Panc1 (cell line): ENCODE results near the gene RUNX1.

Source experiments
- POLR2AphosphoS5 ChIP-seq: IDR thresholded peaks from 2 replicates; pipeline ENCODE4 v1.6.1; 2012; ENCODE audit warnings: mild to moderate bottlenecking, low read depth, low read length, moderate library complexity
- TF ChIP-seq, protein P1 (sequence below): fragments of 450-650 bp; IDR thresholded peaks from 2 replicates; pipeline ENCODE4 v1.5.1; 2017; ENCODE audit warnings: mild to moderate bottlenecking

DNA sequence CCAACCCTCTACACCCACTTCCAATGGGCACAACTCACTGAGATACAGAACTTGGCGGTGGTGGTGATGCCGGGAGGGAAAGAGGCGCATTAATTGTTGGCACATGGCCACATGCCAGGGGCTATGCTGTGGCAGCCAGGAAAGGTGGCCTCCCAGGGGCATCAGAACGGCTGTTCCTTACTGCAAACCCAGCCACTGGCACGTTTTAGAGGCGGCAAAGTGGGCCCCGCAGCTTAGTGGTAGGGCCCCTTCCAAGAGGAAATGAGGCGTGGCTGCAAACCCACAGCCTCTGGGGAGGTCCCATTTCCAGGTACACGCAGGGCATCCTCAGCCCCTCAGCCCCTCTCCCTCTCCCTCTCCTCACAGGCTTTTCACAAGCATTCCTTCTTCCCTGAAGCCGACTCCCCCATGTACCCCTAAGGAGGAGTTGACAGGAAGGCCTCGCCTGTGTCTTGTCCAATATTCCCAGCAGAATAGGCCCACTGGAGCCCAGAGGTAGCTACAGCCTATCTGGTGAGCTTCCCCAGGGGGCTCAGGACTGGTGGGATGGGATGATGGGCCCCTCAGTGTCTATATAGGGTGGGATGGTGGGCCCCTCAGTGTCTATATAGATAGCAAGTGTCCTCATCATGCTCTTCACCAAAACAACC, 214.1 kb downstream of the RUNX1 start:
- TF ChIP-seq, protein P1, sequence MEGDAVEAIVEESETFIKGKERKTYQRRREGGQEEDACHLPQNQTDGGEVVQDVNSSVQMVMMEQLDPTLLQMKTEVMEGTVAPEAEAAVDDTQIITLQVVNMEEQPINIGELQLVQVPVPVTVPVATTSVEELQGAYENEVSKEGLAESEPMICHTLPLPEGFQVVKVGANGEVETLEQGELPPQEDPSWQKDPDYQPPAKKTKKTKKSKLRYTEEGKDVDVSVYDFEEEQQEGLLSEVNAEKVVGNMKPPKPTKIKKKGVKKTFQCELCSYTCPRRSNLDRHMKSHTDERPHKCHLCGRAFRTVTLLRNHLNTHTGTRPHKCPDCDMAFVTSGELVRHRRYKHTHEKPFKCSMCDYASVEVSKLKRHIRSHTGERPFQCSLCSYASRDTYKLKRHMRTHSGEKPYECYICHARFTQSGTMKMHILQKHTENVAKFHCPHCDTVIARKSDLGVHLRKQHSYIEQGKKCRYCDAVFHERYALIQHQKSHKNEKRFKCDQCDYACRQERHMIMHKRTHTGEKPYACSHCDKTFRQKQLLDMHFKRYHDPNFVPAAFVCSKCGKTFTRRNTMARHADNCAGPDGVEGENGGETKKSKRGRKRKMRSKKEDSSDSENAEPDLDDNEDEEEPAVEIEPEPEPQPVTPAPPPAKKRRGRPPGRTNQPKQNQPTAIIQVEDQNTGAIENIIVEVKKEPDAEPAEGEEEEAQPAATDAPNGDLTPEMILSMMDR = no peak
- TF ChIP-seq POLR2AphosphoS5 = no peak
